HG03439 (cell line): ENCODE data around the gene ATXN3L.
"Not testable (repeated sequence)": the region's sequence is repeated elsewhere in the genome, so short reads cannot be mapped to it uniquely, and the experiment has no call there.

Source experiments
- ATAC-seq: cut with Tn5 transposase; IDR thresholded peaks from one replicate; pipeline ENCODE4 v1.9.1; 2021; ENCODE audit warnings: mild to moderate bottlenecking, moderate library complexity; ENCODE audit not compliant: unreplicated experiment

The ATXN3L gene

GRCh38 chrX:13309631-13310030 lies 10.2 kb downstream of the ATXN3L start:
- ATAC-seq = no peak

- ATAC-seq = no peak
Observed at GRCh38 chrX:13307041-13307440, 12.8 kb downstream of the ATXN3L start.

GRCh38 chrX:13305108-13305507 lies 14.7 kb downstream of the ATXN3L start:
- no peak for ATAC-seq

- ATAC-seq = no peak
Observed at GRCh38 chrX:13304052-13304451, 15.8 kb downstream of the ATXN3L start.

GRCh38 chrX:13303248-13303647 lies 16.6 kb downstream of the ATXN3L start:
- ATAC-seq = not testable (repeated sequence)

- no peak for ATAC-seq
Observed at GRCh38 chrX:13298836-13299235, 21.0 kb downstream of the ATXN3L start.

GRCh38 chrX:13295841-13296240 lies 24.0 kb downstream of the ATXN3L start:
- no peak for ATAC-seq

- no peak for ATAC-seq
Observed at GRCh38 chrX:13293700-13294099, 26.2 kb downstream of the ATXN3L start.

- no peak for ATAC-seq
Observed at GRCh38 chrX:13290891-13291614, 28.8 kb downstream of the ATXN3L start.

GRCh38 chrX:13288671-13289070 lies 31.2 kb downstream of the ATXN3L start:
- ATAC-seq = no peak

GRCh38 chrX:13287816-13288215 lies 32.0 kb downstream of the ATXN3L start:
- ATAC-seq = no peak

GRCh38 chrX:13285693-13286092 lies 34.2 kb downstream of the ATXN3L start:
- ATAC-seq = no peak

GRCh38 chrX:13285229-13285628 lies 34.6 kb downstream of the ATXN3L start:
- no peak for ATAC-seq

- no peak for ATAC-seq
Observed at GRCh38 chrX:13284570-13284969, 35.3 kb downstream of the ATXN3L start.

GRCh38 chrX:13283950-13284546 lies 35.8 kb downstream of the ATXN3L start:
- ATAC-seq = no peak

GRCh38 chrX:13283512-13283911 lies 36.3 kb downstream of the ATXN3L start:
- no peak for ATAC-seq

- no peak for ATAC-seq
Observed at GRCh38 chrX:13281289-13281688, 38.6 kb downstream of the ATXN3L start.

- no peak for ATAC-seq
Observed at GRCh38 chrX:13279279-13280018, 40.4 kb downstream of the ATXN3L start.

- no peak for ATAC-seq
Observed at GRCh38 chrX:13277539-13277938, 42.3 kb downstream of the ATXN3L start.

GRCh38 chrX:13276991-13277390 lies 42.9 kb downstream of the ATXN3L start:
- no peak for ATAC-seq

- no peak for ATAC-seq
Observed at GRCh38 chrX:13275031-13275430, 44.8 kb downstream of the ATXN3L start.

GRCh38 chrX:13272426-13272825 lies 47.4 kb downstream of the ATXN3L start:
- ATAC-seq = no peak
